CD4-positive, alpha-beta T cell treated with Interferon alpha-2 for 1 hour (primary cell): Measurements from ENCODE around the gene USP40.

Experiments used
- DNase-seq, 2 donors: peaks; one replicate each; pipeline ENCODE4 v3.0.0-alpha.2; 2020 to 2022

USP40 gene

GRCh38 chr2:233443511-233444183 is 122.9 kb downstream of the USP40 start:
- peak; percentile 81 to 86 for DNase-seq

- DNase-seq = no peak
Measured at GRCh38 chr2:233442028-233442310, 124.6 kb downstream of the USP40 start.

- DNase-seq = no peak
Measured at GRCh38 chr2:233441161-233442027, 125.2 kb downstream of the USP40 start.

GRCh38 chr2:233440714-233441113 is 125.9 kb downstream of the USP40 start:
- no peak for DNase-seq

- DNase-seq = no peak
Measured at GRCh38 chr2:233440314-233440713, 126.3 kb downstream of the USP40 start.

GRCh38 chr2:233439191-233439590 is 127.4 kb downstream of the USP40 start:
- DNase-seq = no peak

- no peak for DNase-seq
Measured at GRCh38 chr2:233438573-233439147, 127.9 kb downstream of the USP40 start.

- DNase-seq = no peak
Measured at GRCh38 chr2:233437439-233437955, 129.1 kb downstream of the USP40 start.

- no peak for DNase-seq
Measured at GRCh38 chr2:233436691-233437438, 129.7 kb downstream of the USP40 start.

GRCh38 chr2:233436191-233436581 is 130.4 kb downstream of the USP40 start:
- DNase-seq = no peak

- no peak for DNase-seq
Measured at GRCh38 chr2:233435436-233436190, 131.0 kb downstream of the USP40 start.

GRCh38 chr2:233434666-233435330 is 131.8 kb downstream of the USP40 start:
- no peak for DNase-seq

- DNase-seq = no peak
Measured at GRCh38 chr2:233433794-233434193, 132.8 kb downstream of the USP40 start.

- no peak for DNase-seq
Measured at GRCh38 chr2:233433029-233433428, 133.6 kb downstream of the USP40 start.

GRCh38 chr2:233430651-233431050 is 135.9 kb downstream of the USP40 start:
- no peak for DNase-seq

GRCh38 chr2:233430081-233430480 is 136.5 kb downstream of the USP40 start:
- no peak for DNase-seq

GRCh38 chr2:233429175-233429897 is 137.2 kb downstream of the USP40 start:
- no peak for DNase-seq

- DNase-seq = no peak
Measured at GRCh38 chr2:233428438-233428837, 138.1 kb downstream of the USP40 start.

GRCh38 chr2:233428008-233428407 is 138.6 kb downstream of the USP40 start:
- DNase-seq = no peak

GRCh38 chr2:233426619-233427342 is 139.8 kb downstream of the USP40 start:
- no peak for DNase-seq
